Tibial nerve (tissue), 4 donors: Measurements from ENCODE around the gene BOLA1. TPM values are rescaled to one million over a fixed set of nuclear protein-coding genes. Genes with fewer than 3 reads are reported as not detected.
"Not testable (repeated sequence)": the region's sequence is repeated elsewhere in the genome, so short reads cannot be mapped to it uniquely, and the experiment has no call there.

Experiments
- DNase-seq, 2 donors: peaks; one replicate each; pipeline ENCODE4 v3.0.0-alpha.2; 2019; ENCODE audit warnings: low spot score in 2 of 2
- H3K27ac ChIP-seq, 4 donors: fragments of 200-600 bp; sonication (generic) in 3 of 4; one replicate each; pipeline ENCODE4 v1.5.1; 2017 to 2019; ENCODE audit warnings: mild to moderate bottlenecking in 1 of 4
- H3K27me3 ChIP-seq, 2 donors: fragments of 200-600 bp; sonication (generic) in 1 of 2; one replicate each; pipeline versions ENCODE4 v1.5.1 to v1.6.0; 2017 to 2019
- H3K36me3 ChIP-seq, 3 donors: fragments of 200-600 bp; sonication (generic); one replicate each; pipeline ENCODE4 v1.5.1; 2018 to 2019
- H3K4me1 ChIP-seq, 4 donors: fragments of 200-600 bp; sonication (generic) in 3 of 4; one replicate each; pipeline ENCODE4 v1.5.1; 2017 to 2019
- H3K4me3 ChIP-seq, 4 donors: fragments of 200-600 bp; sonication (generic) in 3 of 4; one replicate each; pipeline ENCODE4 v1.5.1; 2017 to 2019; ENCODE audit warnings: mild to moderate bottlenecking in 1 of 4, moderate library complexity in 1 of 4
- H3K9me3 ChIP-seq, 4 donors: fragments of 200-600 bp; sonication (generic) in 3 of 4; one replicate each; pipeline ENCODE4 v1.5.1; 2017 to 2019
- CTCF ChIP-seq, 5 experiments: fragments of 200-600 bp in 3 of 5; fragments of 450-650 bp in 2 of 5; sonication (generic) in 3 of 5; IDR thresholded peaks; one replicate each; pipeline ENCODE4 v1.5.1; 2016 to 2019; ENCODE audit warnings: antibody characterized with exemption in 5 of 5, mild to moderate bottlenecking in 3 of 5, moderate library complexity in 2 of 5
- EP300 ChIP-seq, 2 donors: sonication (generic); formaldehyde crosslinking; IDR thresholded peaks; one replicate each; pipeline ENCODE4 v1.6.1; 2017; ENCODE audit warnings: antibody characterized with exemption in 2 of 2, mild to moderate bottlenecking in 1 of 2
- POLR2A ChIP-seq, 2 donors: fragments of 450-650 bp; IDR thresholded peaks; one replicate each; pipeline ENCODE4 v1.6.1; 2017; ENCODE audit warnings: antibody characterized with exemption in 2 of 2, mild to moderate bottlenecking in 2 of 2, moderate library complexity in 2 of 2
- WGBS, 2 donors: methylation state at CpG; one replicate each; pipeline ENCODE4 v1.1.5; 2018; 5-methylcytosine and 5-hydroxymethylcytosine counted together
- total RNA-seq, 4 donors: library from RNA; depleted of rRNA; stranded (reverse); fragments of >200 nt; gene quantifications; one replicate each; pipeline ENCODE4 v1.1.0, GENCODE V29; 2016

BOLA1 gene
- total RNA-seq, 4 donors from 2014 or later, result 28.5 to 81.9 (median 57.8) TPM

GRCh38 chr1:149884433-149885338 is 14.7 kb upstream of the BOLA1 start:
- Histone ChIP-seq H3K27me3 (no peaks in the 10 kb centered on the region), H3K4me1 (peaks cover 0 to 26% (median 14%) of the 10 kb centered on the region in 4 donors), H3K4me3 (peak overlapping the region; percentile 63 to 83 (median 72)), H3K27ac (peak overlapping the region; percentile 95 to 100 (median 96)), H3K9me3 (no peaks in the 10 kb centered on the region), H3K36me3 (no peaks in the 10 kb centered on the region)
- TF ChIP-seq CTCF (IDR thresholded peaks at IDR 0.05) (no peak), POLR2A (IDR thresholded peaks at IDR 0.05) (no peak), EP300 (IDR thresholded peaks at IDR 0.05) (no peak)
- DNase-seq, result no peak
- 5% methylated on average over 9 of the region's 9 CpGs for WGBS, 2 donors

GRCh38 chr1:149885339-149886120 is 13.8 kb upstream of the BOLA1 start:
- peak overlapping the region; percentile 95 to 100 (median 96) for H3K27ac ChIP-seq
- H3K27me3 ChIP-seq, result no peaks in the 10 kb centered on the region
- 0% methylated on average over 36 of the region's 36 CpGs for WGBS, 2 donors
- no peaks in the 10 kb centered on the region for H3K9me3 ChIP-seq
- peak; percentile 85 to 86 for DNase-seq
- H3K36me3 ChIP-seq, result no peaks in the 10 kb centered on the region
- H3K4me1 ChIP-seq, result peaks cover 0 to 26% (median 14%) of the 10 kb centered on the region in 4 donors
- peak overlapping the region; percentile 63 to 83 (median 72) for H3K4me3 ChIP-seq
- peak in 1 of 5 experiments; percentile 42 for TF ChIP-seq CTCF (IDR thresholded peaks at IDR 0.05)
- TF ChIP-seq EP300 (IDR thresholded peaks at IDR 0.05), result peak; percentile 39 to 88
- TF ChIP-seq POLR2A (IDR thresholded peaks at IDR 0.05), result peak; percentile 69 to 71

GRCh38 chr1:149886121-149886395 is 13.3 kb upstream of the BOLA1 start:
- peak overlapping the region; percentile 63 to 83 (median 72) for H3K4me3 ChIP-seq
- not testable (repeated sequence) for DNase-seq, H3K36me3 ChIP-seq, H3K27me3 ChIP-seq, H3K9me3 ChIP-seq
- H3K27ac ChIP-seq, result peak overlapping the region; percentile 95 to 100 (median 96)
- peaks cover 0 to 26% (median 14%) of the 10 kb centered on the region in 4 donors for H3K4me1 ChIP-seq
- 0 to 1% methylated on average over 17 to 19 of the region's 19 CpGs for WGBS, 2 donors

- Histone ChIP-seq H3K4me1 (peaks cover 0 to 26% (median 14%) of the 10 kb centered on the region in 4 donors), H3K27me3 (no peaks in the 10 kb centered on the region), H3K36me3 (no peaks in the 10 kb centered on the region), H3K4me3 (peak overlapping the region; percentile 63 to 89 (median 78)), H3K27ac (peak overlapping the region; percentile 95 to 100 (median 100)), H3K9me3 (no peaks in the 10 kb centered on the region)
- WGBS, 2 donors, result 0% methylated on average over 54 to 60 of the region's 62 CpGs
- peak; percentile 70 to 96 for DNase-seq
- TF ChIP-seq EP300 (IDR thresholded peaks at IDR 0.05) (peak; percentile 96 to 100), CTCF (IDR thresholded peaks at IDR 0.05) (peak in 2 of 5 experiments; percentile 31 to 34), POLR2A (IDR thresholded peaks at IDR 0.05) (peak; percentile 98 to 99)
Measured at GRCh38 chr1:149886396-149887195, 12.8 kb upstream of the BOLA1 start.

- Histone ChIP-seq H3K4me3 (peak overlapping the region; percentile 63 to 89 (median 78)), H3K4me1 (peaks cover 0 to 26% (median 14%) of the 10 kb centered on the region in 4 donors), H3K27ac (peak overlapping the region; percentile 95 to 100 (median 100))
- H3K36me3 ChIP-seq, DNase-seq, H3K27me3 ChIP-seq, H3K9me3 ChIP-seq: not testable (repeated sequence)
- WGBS, 2 donors, result 0 to 1% methylated on average over 13 of the region's 13 CpGs
Measured at GRCh38 chr1:149887196-149887455, 12.2 kb upstream of the BOLA1 start.
